Astrocyte of the cerebellum (primary cell): ENCODE measurements around the gene PUM2.

Source experiments
- DNase-seq: peaks from one replicate; pipeline ENCODE4 v3.0.0-alpha.2; 2011; ENCODE audit warnings: low read depth
- H3K4me3 ChIP-seq: 2 replicates; pipeline ENCODE4 v1.5.1; 2011; ENCODE audit warnings: mild to moderate bottlenecking, low read depth, low read length, moderate library complexity
- CTCF ChIP-seq: IDR thresholded peaks from 2 replicates; pipeline ENCODE4 v1.5.1; 2012; ENCODE audit warnings: low read length, low read depth, moderate library complexity, mild to moderate bottlenecking; ENCODE audit errors: missing control alignments
- in situ Hi-C: cut with HindIII; loops from 2 replicates; pipeline ENCODE4 v1.10.0; 2017; ENCODE audit warnings: low sequenced_read_pairs

The PUM2 gene

GRCh38 chr2:20223407-20224163, 127.1 kb downstream of the PUM2 start:
- in situ Hi-C loops, result no loop called here
- DNase-seq, result no peak
- peak overlapping the region; percentile 53 for H3K4me3 ChIP-seq
- TF ChIP-seq CTCF, result no peak

DNA sequence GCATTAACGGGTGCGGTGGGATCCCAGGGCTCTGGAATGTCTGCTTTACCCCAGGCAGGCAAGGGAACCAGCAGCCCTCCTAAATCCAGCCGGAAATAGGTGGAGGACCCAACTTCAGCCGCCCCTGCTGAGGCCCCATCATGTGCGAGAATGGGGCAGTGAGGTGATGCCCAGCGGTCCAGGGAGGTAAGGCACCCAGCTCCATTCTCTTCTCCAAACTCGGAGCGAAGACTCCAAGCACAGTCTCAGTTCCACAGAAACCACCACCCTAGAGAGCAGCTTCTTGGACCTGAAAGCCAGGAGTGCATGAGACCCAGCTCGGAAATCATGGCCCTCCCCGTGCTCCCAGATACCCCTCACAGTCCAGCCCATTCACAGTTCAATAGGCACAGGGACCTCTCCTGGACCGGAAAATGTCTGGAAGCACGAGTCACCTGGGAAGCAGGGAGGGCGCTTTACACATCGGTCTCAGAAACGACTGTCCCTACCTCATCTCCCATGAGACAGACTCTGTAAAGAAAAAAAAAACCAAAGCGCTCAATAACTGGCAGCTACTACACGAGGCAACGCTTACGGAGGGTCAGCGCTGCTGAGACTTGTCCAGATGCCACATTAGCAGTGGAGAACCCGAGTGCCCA, 127.8 kb downstream of the PUM2 start:
- DNase-seq, result no peak
- TF ChIP-seq CTCF, result no peak
- peak overlapping the region; percentile 53 for H3K4me3 ChIP-seq

GRCh38 chr2:20222014-20222768, 128.5 kb downstream of the PUM2 start:
- DNase-seq, result no peak
- in situ Hi-C loops, result no loop called here
- H3K4me3 ChIP-seq, result no peak overlapping the region
- no peak for TF ChIP-seq CTCF

More for the DNA sequence above, 127.8 kb downstream of the PUM2 start:
- in situ Hi-C loops, result no loop called here

- H3K4me3 ChIP-seq, result no peak overlapping the region
- TF ChIP-seq CTCF, result no peak
- peak; percentile 11 for DNase-seq
- in situ Hi-C loops, result no loop called here
These were observed 129.1 kb downstream of the PUM2 start for GRCh38 chr2:20221555-20221973.

DNA sequence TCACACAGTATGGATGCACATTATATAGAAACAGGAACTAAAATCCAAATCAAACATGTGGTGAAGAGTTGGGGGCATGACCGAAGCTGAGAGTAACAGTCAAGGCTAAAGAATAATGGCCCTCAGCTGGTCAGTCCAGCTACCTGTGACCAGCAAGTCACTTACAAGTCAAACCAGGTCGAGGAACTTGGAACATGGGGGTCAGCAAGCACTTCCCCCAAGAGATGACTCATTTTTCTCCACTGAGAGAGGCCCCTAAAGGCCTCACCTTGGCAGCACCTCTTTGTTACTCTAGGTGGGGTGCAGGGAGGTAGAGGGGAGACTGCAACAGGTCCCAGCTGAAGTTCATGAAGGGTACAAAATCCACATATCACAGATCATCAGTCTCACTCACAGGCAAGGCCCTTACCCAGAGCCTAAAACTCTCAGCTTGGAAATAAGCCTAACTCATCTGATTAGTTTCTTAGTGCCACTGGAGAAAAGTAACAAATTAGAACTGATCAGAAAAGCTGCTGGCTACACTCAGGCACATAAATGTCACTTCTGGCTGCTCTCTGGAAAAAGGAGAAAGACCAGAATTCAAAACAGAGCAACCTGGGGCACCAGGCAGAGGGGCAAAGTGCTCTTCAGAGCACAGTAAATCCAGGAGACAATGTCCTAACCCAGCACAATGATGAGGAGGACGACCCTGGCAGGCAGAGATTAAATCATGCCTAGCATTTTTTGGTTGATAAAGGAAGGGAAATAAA, 129.7 kb downstream of the PUM2 start:
- no peak overlapping the region for H3K4me3 ChIP-seq
- no peak for DNase-seq
- TF ChIP-seq CTCF, result no peak
- in situ Hi-C loops, result no loop called here
